ENCODE data around the gene TPRG1L.

DNA sequence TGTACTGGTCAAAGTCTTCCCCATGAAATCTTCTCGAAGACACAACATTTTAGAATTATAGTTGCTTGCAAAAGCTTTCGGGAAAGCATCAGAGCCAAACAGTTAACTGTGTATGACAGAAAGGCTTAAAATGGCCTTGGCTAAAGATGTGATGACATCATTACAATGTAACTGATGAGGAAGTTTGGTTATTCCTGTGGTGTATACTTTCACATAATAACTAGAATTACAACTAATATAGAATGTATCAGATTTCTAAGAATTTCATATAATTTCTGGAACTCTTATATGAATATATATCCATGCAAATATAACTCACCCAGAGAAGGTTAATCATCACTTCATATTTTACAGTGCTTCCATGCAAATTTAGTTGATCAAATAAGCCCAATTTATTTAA is 35.9 kb downstream of the TPRG1L start:
- TF ChIP-seq CTCF (IDR thresholded peaks at IDR 0.05; ENCODE audit: low read length) (no peak), EZH2 (optimal IDR thresholded peaks at IDR 0.05; ENCODE audit: low read depth, low read length) (no peak), EZH2phosphoT487 (IDR thresholded peaks at IDR 0.05; ENCODE audit: low read length) (no peak)

Measured in MM.1S (cell line).